Esophagus squamous epithelium (tissue), 4 donors: ENCODE measurements around the gene DUSP18.

Source experiments
- CTCF ChIP-seq, 6 experiments: fragments of 450-650 bp in 4 of 6; fragments of 200-600 bp in 2 of 6; sonication (generic) in 2 of 6; IDR thresholded peaks; one replicate each; pipeline ENCODE4 v1.5.1; 2016 to 2019; ENCODE audit warnings: antibody characterized with exemption in 6 of 6, mild to moderate bottlenecking in 4 of 6, moderate library complexity in 4 of 6
- POLR2A ChIP-seq, 4 donors: fragments of 450-650 bp; IDR thresholded peaks; one replicate each; pipeline ENCODE4 v1.6.1; 2017; ENCODE audit warnings: antibody characterized with exemption in 4 of 4, mild to moderate bottlenecking in 4 of 4, moderate library complexity in 3 of 4

GRCh38 chr22:30652852-30653251 is 14.8 kb downstream of the DUSP18 start:
- TF ChIP-seq POLR2A (IDR thresholded peaks at IDR 0.05) (no peak), CTCF (IDR thresholded peaks at IDR 0.05) (no peak)
